ENCODE measurements around the gene EPAS1. TPM values are rescaled to one million over a fixed set of nuclear protein-coding genes. Genes with fewer than 3 reads are reported as not detected.

EPAS1 gene
- total RNA-seq, 1 donor from 2014 or later = 1,419 TPM

GRCh38 chr2:46421361-46421760 lies 124.2 kb downstream of the EPAS1 start:
- intact Hi-C loops (cut with DNase I) = no loop called here
- no peak for DNase-seq
- Histone ChIP-seq H3K4me1 (no peaks in the 10 kb centered on the region), H3K27ac (no peak overlapping the region), H3K4me3 (no peak overlapping the region), H3K27me3 (ENCODE audit: low read depth) (no peaks in the 10 kb centered on the region), H3K36me3 (no peaks in the 10 kb centered on the region), H3K9me3 (no peaks in the 10 kb centered on the region)
- no peak for TF ChIP-seq CTCF (IDR thresholded peaks at IDR 0.05)
- ATAC-seq = no peak

GRCh38 chr2:46422717-46423394 lies 125.6 kb downstream of the EPAS1 start:
- H3K36me3 ChIP-seq = no peaks in the 10 kb centered on the region
- H3K4me1 ChIP-seq = no peaks in the 10 kb centered on the region
- H3K4me3 ChIP-seq = no peak overlapping the region
- no peaks in the 10 kb centered on the region for H3K9me3 ChIP-seq
- H3K27me3 ChIP-seq (ENCODE audit: low read depth) = no peaks in the 10 kb centered on the region
- intact Hi-C loops (cut with DNase I) = no loop called here
- ATAC-seq (no peak), DNase-seq (no peak)
- TF ChIP-seq CTCF (IDR thresholded peaks at IDR 0.05) = no peak
- no peak overlapping the region for H3K27ac ChIP-seq

GRCh38 chr2:46424937-46425336 lies 127.7 kb downstream of the EPAS1 start:
- Histone ChIP-seq H3K4me1 (no peaks in the 10 kb centered on the region), H3K27ac (no peak overlapping the region), H3K27me3 (ENCODE audit: low read depth) (no peaks in the 10 kb centered on the region), H3K9me3 (no peaks in the 10 kb centered on the region), H3K36me3 (no peaks in the 10 kb centered on the region), H3K4me3 (no peak overlapping the region)
- no peak for DNase-seq
- no peak for ATAC-seq
- intact Hi-C loops (cut with DNase I) = no loop called here
- TF ChIP-seq CTCF (IDR thresholded peaks at IDR 0.05) = no peak

- Histone ChIP-seq H3K4me1 (no peaks in the 10 kb centered on the region), H3K9me3 (no peaks in the 10 kb centered on the region), H3K27me3 (ENCODE audit: low read depth) (no peaks in the 10 kb centered on the region), H3K36me3 (no peaks in the 10 kb centered on the region), H3K27ac (no peak overlapping the region), H3K4me3 (no peak overlapping the region)
- intact Hi-C loops (cut with DNase I) = no loop called here
- DNase-seq (no peak), ATAC-seq (no peak)
- no peak for TF ChIP-seq CTCF (IDR thresholded peaks at IDR 0.05)
Observed at GRCh38 chr2:46428911-46429436, 131.8 kb downstream of the EPAS1 start.

GRCh38 chr2:46430413-46430812 lies 133.2 kb downstream of the EPAS1 start:
- no peaks in the 10 kb centered on the region for H3K27me3 ChIP-seq (ENCODE audit: low read depth)
- TF ChIP-seq CTCF (IDR thresholded peaks at IDR 0.05) = no peak
- intact Hi-C loops (cut with DNase I) = no loop called here

More at GRCh38 chr2:46430413-46430812, 133.2 kb downstream of the EPAS1 start:
- H3K9me3 ChIP-seq = no peaks in the 10 kb centered on the region
- DNase-seq (no peak), ATAC-seq (no peak)
- no peak overlapping the region for H3K4me3 ChIP-seq
- H3K27ac ChIP-seq = no peak overlapping the region
- no peaks in the 10 kb centered on the region for H3K36me3 ChIP-seq
- H3K4me1 ChIP-seq = no peaks in the 10 kb centered on the region

All from lower lobe of right lung (tissue), 2 donors.